HG03039 (cell line): ENCODE measurements around the gene TOGARAM1.

Source experiments
- ATAC-seq: cut with Tn5 transposase; IDR thresholded peaks from one replicate; pipeline ENCODE4 v1.9.1; 2021; ENCODE audit warnings: mild to moderate bottlenecking, moderate library complexity; ENCODE audit not compliant: unreplicated experiment

TOGARAM1 gene

DNA sequence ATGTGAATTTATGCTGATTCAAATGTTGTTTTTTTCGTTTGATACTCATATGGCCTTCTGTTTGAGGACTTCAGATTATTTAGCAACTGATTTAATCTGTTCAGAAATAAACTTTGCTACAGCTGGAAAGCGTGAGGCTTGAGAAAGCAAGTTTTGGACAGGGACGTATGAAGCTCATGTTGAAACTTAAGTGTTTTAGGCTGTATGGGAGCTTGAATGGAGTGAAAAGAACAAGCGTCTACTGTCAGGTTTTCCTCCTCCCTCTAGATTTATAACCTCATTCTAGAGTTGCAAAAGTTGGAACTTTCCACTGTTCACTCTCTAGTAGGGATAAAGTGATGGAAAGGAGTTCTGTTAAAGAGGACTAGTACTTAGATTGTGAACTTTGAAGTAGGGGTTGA lies 123.0 kb downstream of the TOGARAM1 start:
- no peak for ATAC-seq

DNA sequence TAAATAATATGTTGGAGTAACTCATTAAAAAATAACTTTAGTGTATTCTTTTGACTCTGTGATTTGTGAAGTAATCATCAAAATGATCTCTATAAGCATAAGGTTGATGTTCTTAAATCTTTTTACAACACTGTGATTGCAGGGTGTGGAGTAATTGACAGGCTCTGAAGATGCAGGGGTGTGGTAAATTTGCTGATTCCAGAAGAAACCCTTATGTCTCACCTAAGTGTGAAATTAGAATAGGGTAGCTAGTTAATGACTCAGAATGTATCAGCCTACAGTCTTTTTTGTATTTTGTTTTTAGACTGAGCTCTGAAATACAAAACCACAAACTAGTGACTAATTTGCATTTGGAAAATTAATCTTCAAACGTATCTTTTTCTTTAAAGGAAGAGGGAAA lies 127.8 kb downstream of the TOGARAM1 start:
- ATAC-seq, result peak; percentile 82

DNA sequence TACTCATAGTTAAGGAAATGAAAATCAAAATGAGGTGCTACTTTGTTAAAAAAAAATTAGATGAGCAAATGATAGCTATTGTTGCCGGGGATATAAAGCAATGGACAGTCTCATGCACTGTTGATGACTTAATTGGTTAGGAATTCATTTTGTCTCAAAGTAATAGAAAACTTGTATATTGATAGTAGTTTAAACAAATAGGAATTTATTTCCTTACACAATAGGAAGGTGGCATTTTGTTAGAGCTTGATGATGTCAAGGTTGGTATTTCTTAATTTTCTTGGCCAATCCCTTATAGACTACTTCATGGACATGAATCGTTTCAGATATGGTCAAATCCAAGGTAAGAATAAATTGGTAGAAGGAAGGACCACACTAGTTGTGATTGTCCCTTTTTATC lies 129.7 kb downstream of the TOGARAM1 start:
- no peak for ATAC-seq

DNA sequence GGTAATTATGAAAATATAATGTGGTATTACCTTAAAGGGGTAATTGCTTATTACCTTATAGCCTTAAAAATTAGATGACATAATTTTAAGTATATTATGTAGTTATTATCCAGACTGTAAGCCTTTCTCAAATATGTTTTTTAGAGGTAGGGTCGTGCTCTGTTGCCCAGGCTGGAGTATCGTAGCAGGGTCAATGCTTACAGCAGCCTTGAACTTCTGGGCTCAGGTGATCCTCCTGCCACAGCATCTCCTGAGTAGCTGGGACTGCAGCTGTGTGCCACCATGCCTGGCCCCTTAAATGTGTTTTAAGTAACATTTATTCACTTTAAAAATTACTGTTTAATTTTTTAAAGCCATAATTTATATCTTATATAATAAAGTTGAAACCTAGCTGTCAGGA lies 132.3 kb downstream of the TOGARAM1 start:
- ATAC-seq, result no peak

DNA sequence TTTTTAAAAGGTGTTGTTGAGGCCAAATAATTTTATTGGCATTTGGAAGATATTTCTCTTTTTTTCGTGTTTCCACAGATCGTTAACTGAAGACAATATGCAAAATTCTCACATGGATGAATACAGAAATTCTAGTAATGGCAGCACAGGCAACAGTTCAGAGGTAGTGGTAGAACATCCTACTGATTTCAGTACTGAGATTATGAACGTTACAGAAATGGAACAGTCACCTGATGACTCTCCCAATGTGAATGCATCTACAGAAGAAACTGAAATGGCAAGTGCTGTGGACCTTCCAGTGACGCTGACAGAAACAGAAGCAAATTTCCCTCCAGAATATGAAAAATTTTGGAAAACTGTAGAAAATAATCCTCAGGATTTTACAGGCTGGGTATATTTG lies 133.2 kb downstream of the TOGARAM1 start:
- no peak for ATAC-seq

DNA sequence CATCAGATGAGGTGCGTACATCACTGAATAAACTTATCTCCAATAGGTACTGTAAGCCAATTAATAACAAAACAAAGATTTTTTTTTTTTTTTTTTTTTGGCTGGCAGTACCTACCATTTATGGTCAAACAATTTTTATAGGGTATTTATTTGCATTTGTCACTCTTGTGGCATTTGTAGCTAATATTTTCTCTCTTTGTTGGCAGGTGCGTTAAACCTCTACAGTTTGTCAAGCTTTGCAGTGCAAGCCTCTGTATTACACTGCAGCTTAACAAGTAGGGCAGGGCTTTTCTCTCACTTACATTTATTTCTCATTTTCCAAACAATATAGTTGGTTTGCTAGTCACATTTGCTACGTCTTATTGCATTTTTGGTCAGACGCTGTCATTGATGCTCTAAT lies 134.2 kb downstream of the TOGARAM1 start:
- ATAC-seq, result no peak

DNA sequence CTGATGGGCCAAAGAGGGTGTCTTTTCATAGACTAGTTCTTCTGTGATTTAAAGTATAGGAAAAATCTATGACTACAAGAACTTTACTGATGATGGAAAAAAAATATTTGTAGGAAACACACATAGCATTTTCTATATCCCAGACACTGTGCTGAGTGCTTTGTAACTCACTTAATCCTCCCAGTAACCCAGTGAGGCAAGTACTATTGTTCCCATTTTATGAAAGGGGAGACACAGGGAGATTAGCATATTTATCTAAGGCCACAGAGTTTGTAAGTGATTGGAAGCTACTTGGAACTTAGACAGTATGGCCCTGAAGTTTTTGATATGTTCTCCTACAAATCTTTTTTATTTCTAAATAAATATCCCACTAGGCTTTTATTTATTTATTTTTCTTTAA lies 141.8 kb downstream of the TOGARAM1 start:
- ATAC-seq, result no peak

DNA sequence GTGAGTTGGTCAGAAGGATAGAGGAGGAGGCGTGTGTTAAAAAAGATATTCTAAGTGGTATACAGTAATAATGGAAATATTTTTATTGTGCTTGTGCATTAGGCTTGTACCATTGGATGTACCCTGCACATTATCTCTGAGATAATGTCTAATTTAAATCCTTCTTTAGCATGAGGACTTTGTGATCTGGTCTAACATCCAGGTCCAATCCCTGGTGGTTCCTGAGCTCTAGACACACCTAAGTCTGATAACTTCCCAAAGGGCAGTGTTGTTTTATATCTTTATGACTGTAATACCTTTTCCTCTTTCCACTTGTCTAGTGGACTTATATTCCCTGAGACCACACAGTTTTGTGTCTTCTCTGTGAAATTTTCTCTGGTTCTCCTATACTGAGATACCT lies 142.6 kb downstream of the TOGARAM1 start:
- no peak for ATAC-seq

DNA sequence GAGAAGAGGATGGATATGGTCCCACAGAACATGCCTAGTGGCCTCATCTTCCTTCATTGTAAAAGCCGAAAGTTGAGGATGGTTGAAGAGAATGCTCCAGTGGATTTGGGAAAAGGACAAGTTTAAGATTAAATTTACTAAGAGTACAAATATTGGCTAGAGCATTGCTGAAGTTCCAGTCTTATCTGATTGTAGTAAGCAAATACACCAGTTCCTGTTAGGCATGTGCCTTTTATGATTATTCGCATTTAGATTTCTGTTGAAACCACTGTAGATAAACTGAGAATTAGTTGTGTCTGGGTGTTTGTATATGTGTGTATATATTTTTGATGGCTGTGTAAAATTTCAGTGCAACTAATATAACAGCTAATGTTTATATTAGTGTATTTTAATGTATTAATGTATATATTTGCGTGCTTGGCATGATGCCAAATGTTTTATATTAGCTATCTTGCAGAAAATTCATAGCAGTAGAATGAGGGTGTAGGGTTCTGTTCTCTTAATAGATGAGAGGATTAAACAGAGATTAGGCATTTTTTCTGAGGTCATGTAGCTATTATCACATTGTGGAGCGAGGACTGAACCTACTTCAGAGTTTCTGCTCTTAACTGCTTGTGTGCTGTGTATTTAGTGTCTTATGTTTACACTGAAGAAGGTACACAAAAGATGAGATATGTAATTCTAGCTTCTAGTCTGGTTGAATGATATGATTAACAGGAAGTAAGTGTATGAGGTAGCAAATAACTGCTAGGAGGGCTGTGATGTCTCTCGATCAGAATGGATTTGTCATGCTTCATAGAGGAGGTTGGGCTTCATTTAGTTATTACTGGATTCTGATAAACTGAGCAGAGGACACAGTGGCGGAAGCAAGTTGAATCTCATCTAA lies 151.1 kb downstream of the TOGARAM1 start:
- no peak for ATAC-seq

DNA sequence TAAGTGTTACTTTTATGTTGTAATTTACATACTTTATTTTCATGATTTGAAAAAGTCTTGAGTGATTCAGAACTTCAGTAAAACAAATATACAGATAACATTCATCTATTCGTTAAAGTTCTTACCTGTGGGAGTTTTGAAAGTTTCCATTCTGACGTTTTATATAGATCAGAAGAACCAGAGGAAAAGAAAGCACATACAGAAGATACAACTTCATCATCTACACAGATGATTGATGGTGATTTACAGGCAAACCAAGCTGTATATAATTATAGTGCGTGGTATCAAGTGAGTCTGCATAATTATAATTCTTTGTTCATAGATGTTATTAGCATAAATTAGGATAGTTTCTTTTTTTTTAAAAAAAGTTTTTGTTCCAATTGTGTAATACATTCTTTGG lies 152.3 kb downstream of the TOGARAM1 start:
- ATAC-seq, result no peak

DNA sequence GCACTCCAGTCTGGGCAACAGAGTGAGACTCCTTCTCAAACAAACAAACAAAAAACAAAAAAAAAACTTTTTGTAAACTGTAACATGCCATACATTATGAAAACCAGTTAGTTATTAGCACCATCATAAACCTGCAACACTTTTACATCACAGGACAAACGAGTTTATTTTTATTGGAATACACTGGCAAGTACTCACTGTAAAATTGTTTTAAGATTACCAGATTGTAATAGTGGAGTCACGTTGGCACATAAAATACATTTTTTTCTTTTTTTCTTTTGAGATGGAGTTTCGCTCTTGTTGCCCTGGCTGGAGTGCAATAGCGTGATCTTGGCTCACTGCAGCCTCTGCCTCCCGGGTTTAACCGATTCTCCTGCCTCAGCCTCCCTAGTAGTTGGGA lies 156.6 kb downstream of the TOGARAM1 start:
- ATAC-seq, result no peak

DNA sequence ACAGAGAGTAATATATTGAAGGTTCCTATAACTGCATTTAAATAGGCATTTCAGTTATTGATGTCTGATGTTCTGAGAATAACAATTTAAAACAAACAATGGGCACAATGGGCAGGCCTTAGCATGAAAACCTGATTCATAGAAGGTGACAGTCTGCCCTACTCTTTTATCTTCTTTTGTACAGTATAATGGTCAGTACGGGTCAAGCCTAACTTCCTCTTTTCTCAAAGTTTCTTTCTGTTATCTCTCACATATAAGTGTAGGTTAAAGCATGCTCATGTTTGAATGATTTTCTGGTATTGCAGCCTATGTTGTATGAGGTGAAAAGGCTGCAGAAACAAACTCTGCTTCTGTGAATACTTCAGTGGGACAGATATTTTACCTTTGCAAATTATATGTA lies 158.1 kb downstream of the TOGARAM1 start:
- ATAC-seq, result no peak

DNA sequence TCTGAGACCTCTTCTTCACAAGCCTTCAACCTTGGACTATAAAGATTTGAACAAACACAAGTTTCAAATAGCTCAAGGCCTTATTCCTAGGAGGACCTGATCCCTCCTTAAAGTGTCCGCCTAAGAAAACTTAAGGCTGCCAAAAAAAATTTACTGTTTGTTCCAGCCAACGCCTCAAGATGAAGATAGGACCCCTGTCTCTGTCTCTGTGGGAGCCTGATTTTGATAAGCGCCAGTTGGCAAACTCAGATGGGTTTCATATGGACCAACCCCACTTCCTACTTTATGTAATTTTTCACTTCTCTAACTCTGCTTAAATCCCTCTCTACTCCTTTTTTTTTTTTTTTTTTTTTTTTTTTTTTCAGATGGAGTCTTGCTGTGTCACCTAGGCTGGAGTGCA lies 161.3 kb downstream of the TOGARAM1 start:
- ATAC-seq, result no peak
